B cell (primary cell): ENCODE measurements around the gene AXIN2. TPM values are rescaled to one million over a fixed set of nuclear protein-coding genes. Genes with fewer than 3 reads are reported as not detected.

Source experiments
- ATAC-seq: fragments of 200-7000 bp; cut with Tn5 transposase; one replicate; pipeline ENCODE4 v1.10.0; 2021; ENCODE audit warnings: low read depth, mild to moderate bottlenecking, moderate number of reproducible peaks, moderate library complexity
- CTCF ChIA-PET: fragments of 350-600 bp; sonication (Branson Sonifier 250); formaldehyde crosslinking; loops from one replicate; lab custom pipeline; 2021; ENCODE audit warnings: antibody characterized with exemption, inconsistent platforms; lab: Charles Lee
- POLR2A ChIA-PET: fragments of 350-600 bp; sonication (Branson Sonifier 250); formaldehyde crosslinking; loops from one replicate; lab custom pipeline; 2021; ENCODE audit warnings: antibody characterized with exemption; lab: Charles Lee
- DNase-seq: peaks from one replicate; pipeline ENCODE4 v3.0.0; 2013
- H2AFZ ChIP-seq: 2 replicates; pipeline ENCODE4 v1.6.1; 2012; ENCODE audit warnings: mild to moderate bottlenecking, low read depth, low read length; ENCODE audit not compliant: insufficient read depth, poor library complexity, severe bottlenecking
- H3K27ac ChIP-seq, 2 donors: 1 replicate in 1 of 2; 2 replicates in 1 of 2; pipeline ENCODE4 v1.5.1; 2012 to 2013; ENCODE audit warnings: low read length in 2 of 2, mild to moderate bottlenecking in 2 of 2, moderate library complexity in 1 of 2
- H3K27me3 ChIP-seq, 4 experiments: fragments of 200-600 bp in 1 of 4; sonication (generic) in 1 of 4; replicated peaks in 1 of 4; 1 replicate in 2 of 4; 2 replicates in 2 of 4; pipeline versions ENCODE4 v1.6.1 to v1.7.0; 2013 to 2016; ENCODE audit warnings: low read length in 3 of 4, mild to moderate bottlenecking in 2 of 4, mixed read lengths in 1 of 4, moderate library complexity in 1 of 4; ENCODE audit not compliant: insufficient read depth in 4 of 4, control insufficient read depth in 3 of 4; ENCODE audit errors: control extremely low read depth in 1 of 4
- H3K36me3 ChIP-seq, 2 experiments: replicated peaks in 1 of 2; 1 replicate in 1 of 2; 2 replicates in 1 of 2; pipeline versions ENCODE4 v1.6.1 to v1.7.1; 2013; ENCODE audit warnings: low read length in 1 of 2; ENCODE audit not compliant: insufficient read depth in 2 of 2, control insufficient read depth in 1 of 2; ENCODE audit errors: control extremely low read depth in 1 of 2, extremely low read depth in 1 of 2
- H3K4me1 ChIP-seq, 2 donors: fragments of 200-600 bp in 1 of 2; sonication (generic) in 1 of 2; 1 replicate in 1 of 2; 2 replicates in 1 of 2; pipeline versions ENCODE4 v1.5.1 to v1.6.1; 2013 to 2017; ENCODE audit warnings: low read length in 2 of 2; ENCODE audit not compliant: control insufficient read depth in 2 of 2, insufficient read depth in 2 of 2
- H3K4me2 ChIP-seq: replicated peaks from 2 replicates; pipeline ENCODE3; 2012; ENCODE audit warnings: mild to moderate bottlenecking, low read depth, low read length; ENCODE audit not compliant: poor library complexity, severe bottlenecking
- H3K4me3 ChIP-seq, 5 experiments: fragments of 200-600 bp in 1 of 5; sonication (generic) in 1 of 5; 1 replicate in 3 of 5; 2 replicates in 2 of 5; pipeline versions ENCODE4 v1.5.1 to v1.7.0; 2011 to 2016; ENCODE audit warnings: low read length in 4 of 5, mild to moderate bottlenecking in 4 of 5, low read depth in 2 of 5, control low read depth in 1 of 5, moderate library complexity in 1 of 5; ENCODE audit not compliant: insufficient read depth in 1 of 5; ENCODE audit errors: control extremely low read depth in 1 of 5, extremely low read depth in 1 of 5
- H3K79me2 ChIP-seq: fragments of 200-600 bp; sonication (generic); one replicate; pipeline ENCODE4 v1.6.0; 2016; ENCODE audit warnings: low read length; ENCODE audit not compliant: control insufficient read depth, insufficient read depth
- H3K9ac ChIP-seq: fragments of 200-600 bp; sonication (generic); 2 replicates; pipeline ENCODE4 v1.6.1; 2017; ENCODE audit warnings: mild to moderate bottlenecking, low read length, moderate library complexity
- H3K9me3 ChIP-seq, 3 donors: one replicate each; pipeline versions ENCODE4 v1.6.1 to v1.7.1; 2013; ENCODE audit warnings: low read length in 2 of 3; ENCODE audit not compliant: control insufficient read depth in 2 of 3, insufficient read depth in 1 of 3; ENCODE audit errors: control extremely low read depth in 1 of 3
- H4K20me1 ChIP-seq: 2 replicates; pipeline ENCODE4 v1.6.0; 2012; ENCODE audit warnings: mild to moderate bottlenecking, low read length; ENCODE audit not compliant: insufficient read depth, control insufficient read depth, poor library complexity, severe bottlenecking
- H3K27ac Mint-ChIP-seq: one replicate; pipeline ENCODE4 v1.8.0; 2021; ENCODE audit warnings: mixed read lengths
- H3K27me3 Mint-ChIP-seq: one replicate; pipeline ENCODE4 v1.8.0; 2021; ENCODE audit warnings: mixed read lengths
- H3K4me1 Mint-ChIP-seq: one replicate; pipeline ENCODE4 v1.8.0; 2021; ENCODE audit warnings: mixed read lengths
- H3K4me3 Mint-ChIP-seq: one replicate; pipeline ENCODE4 v1.8.0; 2021; ENCODE audit warnings: mixed read lengths
- H3K9me3 Mint-ChIP-seq: one replicate; pipeline ENCODE4 v1.8.0; 2022; ENCODE audit warnings: mixed read lengths; ENCODE audit not compliant: insufficient read depth
- EZH2 ChIP-seq: IDR thresholded peaks from 2 replicates; pipeline ENCODE4 v1.6.1; 2012; ENCODE audit warnings: borderline replicate concordance, low read depth, mild to moderate bottlenecking, moderate library complexity, low read length; ENCODE audit not compliant: insufficient read depth, poor library complexity, severe bottlenecking
- WGBS: methylation state at CpG from one replicate; pipeline ENCODE4 v1.1.5; 2013; ENCODE audit warnings: missing lambda C conversion rate; ENCODE audit not compliant: insufficient coverage; 5-methylcytosine and 5-hydroxymethylcytosine counted together
- intact Hi-C: fragments of 100-400 bp; cut with micrococcal nuclease; formaldehyde crosslinking; loops from one replicate; pipeline ENCODE4 v1.10.0; 2022
- polyA plus RNA-seq: library from polyadenylated mRNA; depleted of rRNA; stranded (reverse); fragments of >200 nt; gene quantifications from 2 replicates; pipeline ENCODE4 v1.2.3, GENCODE V29; 2012
- total RNA-seq, 2 donors: library from RNA; stranded (reverse); fragments of 120-200 nt in 1 of 2; gene quantifications; 1 replicate in 1 of 2; 2 replicates in 1 of 2; pipeline versions ENCODE4 v1.2.3 to v1.2.4, GENCODE V29; 2013 to 2022
- TF ChIP-seq, protein P1 (sequence below): fragments of 200-600 bp; IDR thresholded peaks from one replicate; pipeline ENCODE4 v1.8.0; 2022; ENCODE audit warnings: antibody characterized with exemption, mild to moderate bottlenecking

AXIN2 gene
- total and polyA plus RNA-seq, 2 donors (not counting 1 experiment from before 2014, with no cell fraction given), result 0.16 to 1.2 TPM

DNA sequence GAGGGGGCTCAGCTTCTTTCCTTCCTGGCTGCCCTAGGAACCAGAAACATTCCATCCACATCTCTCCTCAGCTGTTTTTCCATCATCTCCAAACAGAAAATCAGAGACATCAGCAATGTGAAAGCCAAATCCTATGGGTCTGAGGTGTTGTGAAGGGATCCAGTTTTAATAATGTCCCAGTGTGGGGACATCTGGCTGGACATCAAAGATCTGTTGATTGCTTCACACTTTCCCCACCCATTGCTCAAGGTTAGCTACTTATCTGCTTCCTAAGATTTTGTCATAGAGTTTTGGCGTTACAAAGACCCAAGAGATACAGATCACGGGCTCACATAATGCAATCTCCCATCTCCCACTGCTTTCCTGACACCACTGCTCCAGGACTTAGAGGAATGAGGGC is 47.8 kb upstream of the AXIN2 start:
- DNase-seq, result no peak
- no peaks in the 10 kb centered on the region for H3K4me1 ChIP-seq
- no peaks in the 10 kb centered on the region for H3K79me2 ChIP-seq
- Mint-ChIP-seq H3K9me3 (no peaks in the 10 kb centered on the region), H3K27ac (no peak overlapping the region), H3K4me3 (no peak overlapping the region), H3K27me3 (peaks cover 6% of the 10 kb centered on the region), H3K4me1 (no peaks in the 10 kb centered on the region)
- no peak overlapping the region for H3K27ac ChIP-seq
- no peak for TF ChIP-seq EZH2
- TF ChIP-seq, protein P1, sequence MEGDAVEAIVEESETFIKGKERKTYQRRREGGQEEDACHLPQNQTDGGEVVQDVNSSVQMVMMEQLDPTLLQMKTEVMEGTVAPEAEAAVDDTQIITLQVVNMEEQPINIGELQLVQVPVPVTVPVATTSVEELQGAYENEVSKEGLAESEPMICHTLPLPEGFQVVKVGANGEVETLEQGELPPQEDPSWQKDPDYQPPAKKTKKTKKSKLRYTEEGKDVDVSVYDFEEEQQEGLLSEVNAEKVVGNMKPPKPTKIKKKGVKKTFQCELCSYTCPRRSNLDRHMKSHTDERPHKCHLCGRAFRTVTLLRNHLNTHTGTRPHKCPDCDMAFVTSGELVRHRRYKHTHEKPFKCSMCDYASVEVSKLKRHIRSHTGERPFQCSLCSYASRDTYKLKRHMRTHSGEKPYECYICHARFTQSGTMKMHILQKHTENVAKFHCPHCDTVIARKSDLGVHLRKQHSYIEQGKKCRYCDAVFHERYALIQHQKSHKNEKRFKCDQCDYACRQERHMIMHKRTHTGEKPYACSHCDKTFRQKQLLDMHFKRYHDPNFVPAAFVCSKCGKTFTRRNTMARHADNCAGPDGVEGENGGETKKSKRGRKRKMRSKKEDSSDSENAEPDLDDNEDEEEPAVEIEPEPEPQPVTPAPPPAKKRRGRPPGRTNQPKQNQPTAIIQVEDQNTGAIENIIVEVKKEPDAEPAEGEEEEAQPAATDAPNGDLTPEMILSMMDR, result no peak
- intact Hi-C loops, result no loop called here
- H3K9me3 ChIP-seq, result no peaks in the 10 kb centered on the region
- no peaks in the 10 kb centered on the region for H3K27me3 ChIP-seq
- 79% methylated on average over 2 of the region's 2 CpGs for WGBS
- ChIA-PET CTCF (no interaction called here), POLR2A (no interaction called here)
- H3K9ac ChIP-seq, result no peak overlapping the region
- H3K4me2 ChIP-seq, result no peak overlapping the region
- no peaks in the 10 kb centered on the region for H4K20me1 ChIP-seq
- H3K36me3 ChIP-seq, result no peaks in the 10 kb centered on the region
- H3K4me3 ChIP-seq, result no peak overlapping the region
- ATAC-seq, result no peak
- H2AFZ ChIP-seq, result no peak overlapping the region

DNA sequence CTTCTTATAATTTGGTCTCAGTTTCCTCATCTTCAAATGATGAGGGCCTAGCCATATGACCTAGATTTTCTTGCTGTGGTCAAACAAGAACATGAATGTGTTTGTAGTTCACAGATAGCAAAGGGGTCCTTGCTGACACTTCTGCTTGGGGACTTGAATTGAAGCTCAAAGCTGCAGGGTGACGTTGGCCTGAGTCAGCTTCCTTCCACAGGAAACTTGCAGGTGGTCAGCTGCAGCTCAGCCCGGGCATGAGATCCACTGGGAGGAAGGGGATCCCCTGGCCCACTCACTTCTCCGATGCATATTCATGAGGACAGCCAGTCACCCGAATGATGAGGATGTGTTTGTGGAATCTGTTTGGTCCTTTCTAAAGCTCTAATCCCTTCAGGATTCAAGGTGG is 42.6 kb upstream of the AXIN2 start:
- no peak for DNase-seq
- intact Hi-C loops, result no loop called here

More for the DNA sequence above, 42.6 kb upstream of the AXIN2 start:
- Mint-ChIP-seq H3K27me3 (peaks cover 12% of the 10 kb centered on the region), H3K27ac (no peak overlapping the region), H3K9me3 (no peaks in the 10 kb centered on the region), H3K4me1 (no peaks in the 10 kb centered on the region), H3K4me3 (no peak overlapping the region)
- POLR2A ChIA-PET, result no interaction called here
- H3K4me2 ChIP-seq, result no peak overlapping the region
- H3K27ac ChIP-seq, result no peak overlapping the region
- no peaks in the 10 kb centered on the region for H3K4me1 ChIP-seq
- CTCF ChIA-PET, result no interaction called here
- H3K9ac ChIP-seq, result no peak overlapping the region
- H3K36me3 ChIP-seq, result no peaks in the 10 kb centered on the region
- H3K4me3 ChIP-seq, result no peak overlapping the region
- H3K9me3 ChIP-seq, result no peaks in the 10 kb centered on the region
- TF ChIP-seq EZH2, result no peak
- TF ChIP-seq, protein P1, result no peak
- WGBS, result 36% methylated on average over 1 of the region's 4 CpGs
- no peak for ATAC-seq
- H3K27me3 ChIP-seq, result no peaks in the 10 kb centered on the region
- H4K20me1 ChIP-seq, result no peaks in the 10 kb centered on the region
- H2AFZ ChIP-seq, result no peak overlapping the region
- no peaks in the 10 kb centered on the region for H3K79me2 ChIP-seq
